GM18498 (cell line): ENCODE measurements around the gene CYP19A1.

Experiments used
- ATAC-seq: cut with Tn5 transposase; IDR thresholded peaks from one replicate; pipeline ENCODE4 v1.9.1; 2021; ENCODE audit warnings: mild to moderate bottlenecking, moderate library complexity; ENCODE audit not compliant: unreplicated experiment

CYP19A1 gene

GRCh38 chr15:51363383-51363782 is 25.0 kb upstream of the CYP19A1 start:
- ATAC-seq = no peak

GRCh38 chr15:51359981-51360380 is 21.6 kb upstream of the CYP19A1 start:
- no peak for ATAC-seq

GRCh38 chr15:51356983-51357382 is 18.6 kb upstream of the CYP19A1 start:
- no peak for ATAC-seq

GRCh38 chr15:51356147-51356546 is 17.8 kb upstream of the CYP19A1 start:
- no peak for ATAC-seq

GRCh38 chr15:51355096-51355495 is 16.7 kb upstream of the CYP19A1 start:
- ATAC-seq = no peak

DNA sequence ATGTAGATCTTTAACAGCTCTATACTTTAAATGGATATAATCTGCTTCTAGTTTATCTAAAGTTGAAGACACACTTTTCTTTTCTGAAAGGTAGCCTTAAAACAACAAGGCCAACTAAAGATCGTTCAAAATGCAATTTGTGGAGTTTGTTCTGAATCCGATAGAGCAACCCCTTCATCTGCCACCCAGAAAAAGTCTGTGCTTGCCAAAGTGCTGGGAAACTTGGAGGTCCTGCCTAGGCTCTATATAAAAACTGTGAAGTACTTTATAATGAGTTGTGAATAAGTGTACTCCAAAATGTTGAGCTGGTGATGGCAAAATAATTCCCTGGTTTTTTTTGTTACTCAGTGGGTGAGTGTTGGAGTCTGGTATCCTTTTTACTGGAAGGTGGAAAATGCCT is 15.6 kb upstream of the CYP19A1 start:
- no peak for ATAC-seq

DNA sequence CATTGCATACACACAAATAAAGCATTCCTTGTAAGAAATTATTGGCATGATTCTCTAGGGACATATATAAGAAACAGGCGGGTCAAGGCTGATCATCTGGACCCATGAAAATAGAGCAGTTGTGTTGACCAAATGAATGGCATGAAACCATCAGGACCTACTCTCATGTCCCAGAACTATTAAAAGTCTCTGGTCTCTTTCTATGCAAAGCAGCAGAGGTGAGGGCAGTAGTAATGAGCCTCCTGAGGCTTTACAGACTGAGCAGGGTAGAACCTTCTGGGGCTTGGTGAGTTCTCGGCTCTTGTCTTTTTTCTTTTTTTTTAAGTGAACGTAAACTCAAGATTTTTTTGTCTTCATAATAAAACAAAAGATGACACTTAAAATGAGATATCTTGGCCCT is 12.3 kb upstream of the CYP19A1 start:
- no peak for ATAC-seq

DNA sequence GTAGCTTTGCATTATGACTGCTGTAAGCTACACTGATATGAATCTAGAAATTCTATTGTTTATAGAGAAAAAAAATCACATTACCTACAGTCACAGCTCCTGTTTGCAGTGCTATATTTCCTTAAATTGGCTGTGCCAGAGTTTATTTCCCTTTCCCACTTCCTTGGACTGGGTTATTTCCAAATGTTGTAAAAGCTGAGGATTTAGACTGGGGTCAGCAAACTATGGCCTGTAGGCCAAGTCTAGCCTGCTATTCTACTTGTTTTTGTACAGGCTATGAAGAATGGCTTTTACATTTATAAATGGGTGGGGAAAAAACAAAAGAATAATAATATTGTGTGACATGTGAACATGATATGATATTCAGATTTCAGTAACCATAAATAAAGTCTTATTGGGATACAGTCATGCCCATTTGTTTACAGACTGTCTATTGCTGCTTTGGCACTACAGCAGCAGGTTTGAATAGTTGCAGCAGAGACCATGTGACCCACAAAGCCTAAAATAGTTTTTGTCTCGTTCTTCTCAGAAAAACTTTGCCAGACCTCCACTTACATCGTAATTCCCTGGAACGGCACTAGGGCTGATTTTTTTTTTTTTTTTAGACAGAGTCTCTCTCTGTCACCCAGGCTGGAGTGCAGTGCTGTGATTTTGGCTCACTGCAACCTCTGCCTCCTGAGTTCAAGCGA is 10.9 kb upstream of the CYP19A1 start:
- no peak for ATAC-seq

DNA sequence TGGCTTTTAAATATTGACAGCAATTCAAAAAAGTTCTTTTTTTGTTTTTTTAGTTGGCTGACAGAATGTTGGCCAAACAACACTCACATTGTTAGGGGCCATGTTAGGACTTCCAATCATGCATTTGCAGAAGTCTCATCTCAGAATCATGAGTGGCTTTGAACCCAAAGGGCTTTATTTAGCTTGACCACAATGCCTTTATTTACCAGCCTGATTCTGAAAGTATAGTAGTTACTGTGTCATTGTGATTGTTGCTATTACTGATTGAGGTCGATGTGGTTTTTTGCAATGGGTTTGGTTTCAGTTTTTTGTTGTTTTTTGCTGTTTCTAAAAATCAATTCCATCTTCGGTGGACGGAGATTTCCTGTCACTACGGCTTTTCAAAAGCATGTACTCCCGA is 10.3 kb upstream of the CYP19A1 start:
- peak; percentile 92 for ATAC-seq

- ATAC-seq = no peak
These were observed 7.7 kb upstream of the CYP19A1 start for GRCh38 chr15:51346136-51346535.

- ATAC-seq = no peak
These were observed 5.1 kb upstream of the CYP19A1 start for GRCh38 chr15:51343466-51343865.

GRCh38 chr15:51342227-51342999 is 4.0 kb upstream of the CYP19A1 start:
- ATAC-seq = no peak

GRCh38 chr15:51341366-51342226 is 3.2 kb upstream of the CYP19A1 start, which contains the start of gene GLDN:
Gene GLDN, plus strand, starts transcription at chr15:51341655. Its CDS starts 30 bp downstream, at chr15:51341685.
- no peak for ATAC-seq

DNA sequence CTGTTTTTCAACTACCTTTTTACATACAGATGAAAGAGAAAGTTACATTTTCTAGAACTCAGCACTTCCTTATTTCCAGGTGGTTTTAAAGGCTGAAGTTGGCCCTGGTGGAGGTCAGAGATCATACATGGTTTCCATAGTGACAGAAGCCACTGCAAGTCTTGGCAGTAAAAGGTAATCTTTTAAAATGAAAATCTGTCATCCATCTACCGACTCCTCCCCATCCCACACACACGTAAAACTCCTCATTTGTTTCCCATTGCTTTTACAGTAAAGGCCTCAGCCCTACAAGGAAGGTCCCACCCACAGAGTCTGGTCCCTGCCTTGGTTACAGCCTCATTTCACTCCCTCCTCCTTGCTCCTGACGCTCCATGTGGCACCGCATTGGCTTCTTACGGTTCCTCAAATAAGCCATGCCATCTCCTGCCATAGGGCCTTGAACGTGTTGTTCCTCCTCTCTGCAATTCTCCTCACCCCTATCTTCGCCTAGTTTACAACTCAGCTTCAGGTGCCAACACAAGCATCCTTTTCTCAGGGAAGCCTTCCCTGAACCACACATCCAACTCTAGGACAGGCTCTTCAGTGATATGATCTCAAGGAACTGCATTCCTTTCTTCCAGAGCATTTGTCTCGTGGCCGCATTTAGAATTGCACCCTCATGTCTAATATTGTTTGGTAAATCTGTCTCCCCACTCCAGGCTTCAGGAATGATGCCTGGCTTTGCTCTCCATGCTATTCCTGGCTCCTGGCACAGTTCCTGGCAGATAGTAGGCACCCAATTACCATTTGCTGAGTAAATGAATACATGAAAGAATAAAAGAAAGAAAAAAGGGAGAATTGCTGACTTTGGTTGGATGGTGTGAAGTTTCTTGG is 2.6 kb downstream of the CYP19A1 start:
- ATAC-seq = peak; percentile 68

GRCh38 chr15:51335087-51335486 is 3.3 kb downstream of the CYP19A1 start:
- no peak for ATAC-seq

DNA sequence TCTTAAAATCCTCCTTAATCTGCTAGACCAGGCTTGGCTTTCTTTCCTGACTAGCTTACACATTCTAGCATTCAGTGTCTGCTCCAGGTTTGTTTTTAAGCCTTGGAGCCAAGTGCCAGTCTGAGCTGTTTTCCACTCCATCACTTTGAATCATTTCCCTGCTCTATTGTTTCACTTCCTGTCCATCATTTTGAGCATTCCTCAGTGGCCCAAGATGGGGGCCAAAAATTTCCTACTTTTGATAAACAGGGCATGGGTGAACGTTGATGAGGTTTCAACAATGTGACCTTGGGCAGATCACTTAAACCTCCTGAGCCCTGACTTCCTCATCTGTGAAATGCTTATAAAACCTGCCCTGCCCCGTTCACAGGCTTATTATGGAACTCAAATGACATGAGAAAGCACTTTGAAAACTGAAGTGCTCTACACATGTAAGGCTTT is 4.4 kb downstream of the CYP19A1 start:
- no peak for ATAC-seq

GRCh38 chr15:51333571-51333970 is 4.8 kb downstream of the CYP19A1 start:
- no peak for ATAC-seq

DNA sequence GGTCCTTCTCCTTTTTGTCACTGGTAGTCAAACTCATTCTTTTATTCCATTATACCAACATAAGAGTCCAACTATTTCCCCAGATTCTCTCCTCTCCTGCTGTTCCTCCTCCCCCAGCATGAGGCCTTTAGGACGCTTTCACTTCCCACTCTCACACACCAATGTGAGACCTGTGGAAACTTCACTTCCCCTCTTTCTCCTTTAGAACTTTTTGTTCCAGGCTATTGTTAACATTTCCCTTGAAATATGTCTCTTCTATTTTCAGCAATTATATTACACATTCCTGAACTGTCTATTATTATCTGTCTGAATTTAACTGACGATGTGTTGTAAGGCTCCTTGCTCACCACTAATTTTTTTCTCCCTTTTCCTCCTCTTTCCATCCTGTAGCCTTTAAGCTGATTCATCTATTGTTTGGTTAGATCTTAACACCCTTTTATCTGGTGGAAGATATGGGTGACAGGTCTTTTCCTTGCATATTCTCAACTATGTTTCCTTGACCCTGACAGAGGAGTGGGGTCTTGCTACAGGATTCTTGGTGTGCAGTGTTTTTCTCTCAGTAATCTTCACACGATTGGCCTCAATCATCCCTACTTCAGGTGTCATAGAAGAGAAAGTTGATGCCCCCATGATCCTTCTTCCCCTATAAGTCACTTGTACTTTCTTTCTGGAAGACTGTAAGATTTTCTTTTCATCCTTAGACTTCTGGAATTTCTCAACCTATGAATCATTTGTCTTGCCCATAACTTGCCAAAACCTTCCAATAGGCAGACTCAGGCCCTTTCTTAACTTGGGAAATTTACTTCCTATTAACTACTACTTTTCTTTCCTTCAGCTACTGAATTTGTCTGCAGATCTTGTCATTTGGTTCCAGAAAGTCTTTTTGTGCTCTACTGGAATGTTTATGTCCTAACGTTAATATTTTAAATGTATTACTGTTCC is 5.9 kb downstream of the CYP19A1 start:
- ATAC-seq = no peak

DNA sequence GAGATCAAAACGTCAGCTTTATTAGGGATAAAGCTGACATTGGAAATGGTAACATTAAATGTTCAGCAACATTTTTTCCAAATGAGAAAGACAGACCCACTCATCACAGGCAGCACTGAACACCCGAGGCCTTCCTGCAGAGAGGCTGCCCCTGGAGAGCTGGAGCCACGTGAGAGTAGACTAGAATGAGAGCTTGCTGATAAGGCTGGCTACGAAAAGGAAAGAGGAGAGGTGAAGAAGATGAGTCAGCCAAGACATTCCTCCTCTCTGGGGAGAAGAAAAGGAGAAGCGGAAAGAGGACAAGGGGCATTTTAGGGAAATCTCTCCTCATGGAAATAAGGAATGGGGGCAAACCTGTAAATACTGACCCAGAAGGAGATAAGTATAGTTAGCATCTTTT is 7.3 kb downstream of the CYP19A1 start:
- ATAC-seq = no peak
